ENCODE measurements around the gene PDRG1.

PDRG1 gene

DNA sequence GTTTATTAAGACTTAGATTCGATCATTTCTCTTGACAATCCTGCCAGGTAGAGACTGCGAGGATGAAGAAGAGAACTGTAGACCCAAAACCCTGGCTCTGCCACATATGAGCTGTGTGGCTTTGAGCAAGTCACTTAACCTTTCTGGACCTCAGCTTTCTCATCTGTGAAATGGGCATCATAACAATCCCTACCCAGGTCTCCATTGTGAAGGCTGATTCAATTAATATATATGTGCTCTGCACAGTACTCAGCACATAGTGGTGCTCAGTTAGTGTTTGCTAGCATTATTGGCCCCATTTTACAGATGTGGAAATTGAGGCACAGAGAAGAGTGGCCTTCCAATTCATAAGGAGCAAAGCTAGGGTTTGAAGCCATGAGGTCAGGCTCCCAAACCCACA lies 24.0 kb upstream of the PDRG1 start:
- TF ChIP-seq, protein P1, sequence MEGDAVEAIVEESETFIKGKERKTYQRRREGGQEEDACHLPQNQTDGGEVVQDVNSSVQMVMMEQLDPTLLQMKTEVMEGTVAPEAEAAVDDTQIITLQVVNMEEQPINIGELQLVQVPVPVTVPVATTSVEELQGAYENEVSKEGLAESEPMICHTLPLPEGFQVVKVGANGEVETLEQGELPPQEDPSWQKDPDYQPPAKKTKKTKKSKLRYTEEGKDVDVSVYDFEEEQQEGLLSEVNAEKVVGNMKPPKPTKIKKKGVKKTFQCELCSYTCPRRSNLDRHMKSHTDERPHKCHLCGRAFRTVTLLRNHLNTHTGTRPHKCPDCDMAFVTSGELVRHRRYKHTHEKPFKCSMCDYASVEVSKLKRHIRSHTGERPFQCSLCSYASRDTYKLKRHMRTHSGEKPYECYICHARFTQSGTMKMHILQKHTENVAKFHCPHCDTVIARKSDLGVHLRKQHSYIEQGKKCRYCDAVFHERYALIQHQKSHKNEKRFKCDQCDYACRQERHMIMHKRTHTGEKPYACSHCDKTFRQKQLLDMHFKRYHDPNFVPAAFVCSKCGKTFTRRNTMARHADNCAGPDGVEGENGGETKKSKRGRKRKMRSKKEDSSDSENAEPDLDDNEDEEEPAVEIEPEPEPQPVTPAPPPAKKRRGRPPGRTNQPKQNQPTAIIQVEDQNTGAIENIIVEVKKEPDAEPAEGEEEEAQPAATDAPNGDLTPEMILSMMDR (IDR thresholded peaks at IDR 0.05; ENCODE audit: low read depth, low read length), result no peak
- no peak overlapping the region for H3K4me3 ChIP-seq (ENCODE audit: low read depth, low read length)

DNA sequence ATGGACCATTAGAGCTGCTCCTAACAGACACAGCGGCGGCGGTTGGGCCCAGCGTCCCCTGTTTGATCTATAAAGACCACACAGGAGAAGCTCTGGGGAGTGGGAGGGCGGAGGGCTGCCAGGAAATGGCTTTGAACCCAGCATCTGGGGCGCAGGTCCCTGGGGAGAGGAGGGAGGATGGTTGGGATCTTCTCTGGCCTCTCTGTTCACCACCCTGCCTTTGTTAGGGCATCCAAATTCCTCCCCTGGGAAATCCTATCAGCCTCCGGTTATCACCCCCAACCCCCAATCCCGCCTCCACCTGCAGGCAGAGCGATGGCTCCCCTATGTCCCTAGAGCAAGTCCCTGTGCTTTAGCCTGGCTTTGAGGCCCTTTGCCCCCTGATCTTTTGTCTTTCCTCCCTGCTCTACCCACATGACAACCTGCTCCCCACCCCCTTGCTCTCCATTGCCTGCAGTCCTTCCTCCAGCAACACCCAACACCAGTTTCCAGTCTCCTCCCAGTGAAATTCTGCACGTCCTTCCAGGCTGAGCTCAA lies 23.2 kb upstream of the PDRG1 start:
- no peak overlapping the region for H3K4me3 ChIP-seq (ENCODE audit: low read depth, low read length)

DNA sequence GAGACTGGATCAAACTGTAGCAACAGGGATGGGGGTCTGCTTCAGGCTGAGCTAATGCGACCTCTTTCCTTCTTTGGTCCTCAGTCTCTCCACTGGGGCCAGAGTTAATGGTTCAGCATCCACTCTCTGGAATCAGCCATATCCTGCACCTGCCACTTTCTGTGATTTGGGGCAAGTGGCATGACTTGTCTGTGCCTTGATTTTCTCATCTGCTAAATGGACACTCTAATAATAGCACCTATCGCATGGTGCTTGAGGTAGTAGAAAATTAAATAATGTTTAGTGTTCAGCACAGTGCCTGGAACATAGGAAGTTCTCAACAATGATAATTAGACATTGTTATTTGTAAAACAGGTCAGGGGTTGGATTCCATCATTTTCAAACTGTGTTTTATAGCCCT lies 22.4 kb upstream of the PDRG1 start:
- TF ChIP-seq, protein P1 (IDR thresholded peaks at IDR 0.05; ENCODE audit: low read depth, low read length), result no peak
- H3K4me3 ChIP-seq (ENCODE audit: low read depth, low read length), result no peak overlapping the region

More for the DNA sequence above, 23.2 kb upstream of the PDRG1 start:
- TF ChIP-seq, protein P1 (IDR thresholded peaks at IDR 0.05; ENCODE audit: low read depth, low read length), result no peak

DNA sequence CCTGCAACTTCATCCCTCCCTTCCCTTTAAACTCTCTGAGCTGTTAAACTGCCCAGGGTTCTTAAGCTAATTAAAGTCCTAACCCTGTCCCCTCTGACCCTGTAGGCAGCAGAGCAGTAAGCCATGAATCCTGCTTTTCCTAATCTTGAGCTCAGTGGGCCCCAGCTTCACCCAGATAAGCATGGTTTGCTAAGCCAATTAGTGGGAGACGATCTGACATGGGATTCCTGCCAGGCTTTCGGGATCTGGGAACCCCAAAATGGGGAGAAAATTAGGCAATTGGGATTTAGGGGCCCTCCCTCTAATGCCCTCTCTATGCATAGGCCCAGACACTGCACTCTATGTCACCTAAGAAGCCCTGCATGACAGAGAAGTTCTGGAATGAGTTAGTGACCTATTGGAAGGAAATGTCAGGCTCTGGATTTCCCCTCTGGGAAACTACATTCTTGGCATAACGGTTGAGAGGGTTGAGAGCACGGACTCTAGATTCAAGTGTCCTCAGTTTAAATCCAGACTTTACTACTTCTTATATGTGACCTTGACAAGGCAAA lies 20.7 kb upstream of the PDRG1 start:
- no peak overlapping the region for H3K4me3 ChIP-seq (ENCODE audit: low read depth, low read length)
- TF ChIP-seq, protein P1 (IDR thresholded peaks at IDR 0.05; ENCODE audit: low read depth, low read length), result no peak

DNA sequence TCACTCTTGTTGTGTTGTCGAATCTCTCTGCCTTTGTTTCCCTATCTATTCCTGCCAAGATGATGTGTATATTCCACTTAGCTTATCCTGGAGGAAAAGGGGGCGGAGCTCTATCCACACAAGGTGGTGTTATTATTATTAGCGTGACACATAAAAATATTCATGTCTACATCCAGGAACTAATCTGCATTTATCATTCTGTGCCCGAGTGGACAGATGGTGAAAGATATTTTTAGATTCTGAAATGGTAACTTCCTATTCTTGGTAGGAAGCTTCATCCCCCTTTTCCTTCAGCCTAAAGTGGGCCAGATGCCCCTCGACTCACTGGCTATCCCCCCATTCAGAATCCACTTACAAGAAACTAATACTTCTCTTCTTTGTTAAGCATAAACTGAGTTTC lies 18.1 kb upstream of the PDRG1 start:
- no peak overlapping the region for H3K4me3 ChIP-seq (ENCODE audit: low read depth, low read length)
- TF ChIP-seq, protein P1 (IDR thresholded peaks at IDR 0.05; ENCODE audit: low read depth, low read length), result no peak

DNA sequence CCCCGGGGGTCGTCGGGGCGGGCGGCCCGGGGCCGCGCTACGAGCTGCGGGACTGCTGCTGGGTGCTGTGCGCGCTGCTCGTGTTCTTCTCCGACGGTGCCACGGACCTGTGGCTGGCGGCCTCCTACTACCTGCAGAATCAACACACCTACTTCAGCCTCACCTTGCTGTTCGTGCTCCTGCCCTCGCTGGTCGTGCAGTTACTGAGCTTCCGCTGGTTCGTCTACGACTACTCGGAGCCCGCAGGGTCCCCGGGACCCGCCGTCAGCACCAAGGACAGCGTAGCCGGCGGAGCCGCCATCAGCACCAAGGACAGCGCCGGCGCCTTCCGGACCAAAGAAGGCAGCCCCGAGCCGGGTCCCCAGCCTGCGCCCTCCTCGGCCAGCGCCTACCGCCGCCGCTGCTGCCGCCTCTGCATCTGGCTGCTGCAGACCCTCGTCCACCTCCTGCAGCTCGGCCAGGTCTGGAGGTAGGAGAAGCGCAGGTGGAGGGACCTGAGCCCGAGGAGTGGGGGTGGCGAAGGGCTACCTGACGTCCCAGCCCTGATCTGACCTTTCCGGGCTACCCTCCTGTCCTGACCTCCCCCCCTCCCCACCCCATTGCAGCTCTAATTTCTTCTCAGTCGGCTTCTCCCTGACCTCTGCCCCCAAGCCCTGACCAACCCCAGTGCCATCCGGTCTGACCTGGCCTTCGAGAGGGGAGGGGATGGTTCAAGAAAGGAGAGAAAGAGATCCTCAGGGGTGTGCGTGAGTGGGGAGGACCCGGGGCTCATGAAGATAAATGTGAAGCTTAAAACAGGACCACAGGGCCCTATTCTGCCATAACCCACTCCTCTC lies 16.7 kb upstream of the PDRG1 start:
- TF ChIP-seq, protein P1 (IDR thresholded peaks at IDR 0.05; ENCODE audit: low read depth, low read length), result no peak
- no peak overlapping the region for H3K4me3 ChIP-seq (ENCODE audit: low read depth, low read length)

DNA sequence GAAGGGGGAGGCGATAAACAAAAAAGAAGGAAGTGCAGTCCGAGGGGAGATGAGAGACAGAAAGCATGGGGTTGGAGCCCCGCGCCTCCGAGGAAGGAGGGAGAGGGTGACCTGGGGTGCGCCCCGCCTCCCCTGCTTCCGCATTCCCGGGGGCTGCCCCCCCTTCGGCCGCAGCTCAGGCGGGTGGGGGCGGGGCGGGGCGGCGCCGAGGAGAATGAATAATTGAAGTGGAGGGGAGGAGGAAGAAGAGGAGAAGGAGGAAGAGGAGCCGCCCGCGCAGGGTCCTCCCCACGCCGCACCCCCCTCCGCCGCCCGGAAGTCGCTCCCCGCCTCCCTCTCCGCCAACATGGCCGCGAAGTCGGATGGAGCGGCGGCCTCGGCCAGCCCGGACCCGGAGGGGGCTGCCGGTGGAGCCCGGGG lies 16.0 kb upstream of the PDRG1 start, which contains the start of gene XKR7:
Gene XKR7 (plus strand): TSS at position 322 of the 420 bp plus-strand sequence. CDS start 25 bp downstream, at position 347.
- TF ChIP-seq, protein P1 (IDR thresholded peaks at IDR 0.05; ENCODE audit: low read depth, low read length), result no peak
- no peak within 1 kb of the TSS for H3K4me3 ChIP-seq (ENCODE audit: low read depth, low read length)
